ENCODE results near the gene FKBP2. TPM values are rescaled to one million over a fixed set of nuclear protein-coding genes. Genes with fewer than 3 reads are reported as not detected.

FKBP2 gene
- total RNA-seq, 1 experiment from 2014 or later = 57.2 TPM

DNA sequence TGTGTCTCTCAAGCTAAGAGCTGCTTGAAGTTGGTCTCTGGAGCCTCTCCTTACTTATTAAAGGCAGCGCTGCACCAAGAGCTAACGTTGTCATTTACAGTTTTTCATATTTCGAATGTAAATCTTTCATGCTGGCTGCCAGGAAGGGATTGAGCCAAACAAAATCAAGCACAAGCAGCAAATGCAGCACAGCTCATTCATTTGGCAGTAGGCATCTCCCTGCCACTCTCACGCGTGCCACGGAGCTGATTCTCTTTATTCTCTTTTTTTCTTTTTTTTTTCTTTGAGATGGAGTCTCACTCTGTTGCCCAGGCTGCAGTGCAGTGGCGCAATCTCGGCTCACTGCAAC lies 8.0 kb upstream of the FKBP2 start:
- CTCF ChIA-PET = interaction anchor here (0.7 to 5.4 kb wide), 3 partner anchors 18 to 38 kb away, joined by 3 to 35 read pairs (median 12); partner anchors contain the start of gene PLCB3

More for the DNA sequence above, 8.0 kb upstream of the FKBP2 start:
- DNase-seq (ENCODE audit: low spot score) = no peak
- peak overlapping the region; percentile 70; the same call in 1 of the 2 replicates for H3K4me3 Mint-ChIP-seq
- no peak for ATAC-seq
- H3K27ac Mint-ChIP-seq = no peak overlapping the region
- H3K27me3 Mint-ChIP-seq (ENCODE audit: low read depth) = peaks cover 16% of the 10 kb centered on the region
- H3K36me3 Mint-ChIP-seq = peaks cover 3% of the 10 kb centered on the region; the same call in 1 of the 2 replicates
- H3K4me1 Mint-ChIP-seq = peaks cover 30% of the 10 kb centered on the region
- POLR2A ChIA-PET = interaction anchor here (1.5 kb wide), 1 partner anchor 71 kb away, joined by 3 read pairs; no protein-coding TSS in a partner anchor
- H3K9me3 Mint-ChIP-seq = no peaks in the 10 kb centered on the region
- no peak for TF ChIP-seq ZNF423 (CRISPR knock-in tag; IDR thresholded peaks at IDR 0.05)
- no peak for TF ChIP-seq NR2C2 (CRISPR knock-in tag; IDR thresholded peaks at IDR 0.05)
- TF ChIP-seq EMX1 (CRISPR knock-in tag; IDR thresholded peaks at IDR 0.05) = no peak
- TF ChIP-seq, protein P1, sequence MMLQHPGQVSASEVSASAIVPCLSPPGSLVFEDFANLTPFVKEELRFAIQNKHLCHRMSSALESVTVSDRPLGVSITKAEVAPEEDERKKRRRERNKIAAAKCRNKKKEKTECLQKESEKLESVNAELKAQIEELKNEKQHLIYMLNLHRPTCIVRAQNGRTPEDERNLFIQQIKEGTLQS (CRISPR knock-in tag; conservative IDR thresholded peaks at IDR 0.05) = no peak
- TF ChIP-seq, protein P2, sequence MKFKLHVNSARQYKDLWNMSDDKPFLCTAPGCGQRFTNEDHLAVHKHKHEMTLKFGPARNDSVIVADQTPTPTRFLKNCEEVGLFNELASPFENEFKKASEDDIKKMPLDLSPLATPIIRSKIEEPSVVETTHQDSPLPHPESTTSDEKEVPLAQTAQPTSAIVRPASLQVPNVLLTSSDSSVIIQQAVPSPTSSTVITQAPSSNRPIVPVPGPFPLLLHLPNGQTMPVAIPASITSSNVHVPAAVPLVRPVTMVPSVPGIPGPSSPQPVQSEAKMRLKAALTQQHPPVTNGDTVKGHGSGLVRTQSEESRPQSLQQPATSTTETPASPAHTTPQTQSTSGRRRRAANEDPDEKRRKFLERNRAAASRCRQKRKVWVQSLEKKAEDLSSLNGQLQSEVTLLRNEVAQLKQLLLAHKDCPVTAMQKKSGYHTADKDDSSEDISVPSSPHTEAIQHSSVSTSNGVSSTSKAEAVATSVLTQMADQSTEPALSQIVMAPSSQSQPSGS (CRISPR knock-in tag; IDR thresholded peaks at IDR 0.05; ENCODE audit: borderline replicate concordance, low read depth) = no peak
- no peak for TF ChIP-seq HMGA2 (CRISPR knock-in tag; IDR thresholded peaks at IDR 0.05)
- TF ChIP-seq ZNF219 (CRISPR knock-in tag; IDR thresholded peaks at IDR 0.05; ENCODE audit: borderline replicate concordance) = no peak
- no peak for TF ChIP-seq ZNF232 (CRISPR knock-in tag; IDR thresholded peaks at IDR 0.05)
- TF ChIP-seq ZNF532 (CRISPR knock-in tag; IDR thresholded peaks at IDR 0.05; ENCODE audit: borderline replicate concordance) = no peak
- TF ChIP-seq, protein P3, sequence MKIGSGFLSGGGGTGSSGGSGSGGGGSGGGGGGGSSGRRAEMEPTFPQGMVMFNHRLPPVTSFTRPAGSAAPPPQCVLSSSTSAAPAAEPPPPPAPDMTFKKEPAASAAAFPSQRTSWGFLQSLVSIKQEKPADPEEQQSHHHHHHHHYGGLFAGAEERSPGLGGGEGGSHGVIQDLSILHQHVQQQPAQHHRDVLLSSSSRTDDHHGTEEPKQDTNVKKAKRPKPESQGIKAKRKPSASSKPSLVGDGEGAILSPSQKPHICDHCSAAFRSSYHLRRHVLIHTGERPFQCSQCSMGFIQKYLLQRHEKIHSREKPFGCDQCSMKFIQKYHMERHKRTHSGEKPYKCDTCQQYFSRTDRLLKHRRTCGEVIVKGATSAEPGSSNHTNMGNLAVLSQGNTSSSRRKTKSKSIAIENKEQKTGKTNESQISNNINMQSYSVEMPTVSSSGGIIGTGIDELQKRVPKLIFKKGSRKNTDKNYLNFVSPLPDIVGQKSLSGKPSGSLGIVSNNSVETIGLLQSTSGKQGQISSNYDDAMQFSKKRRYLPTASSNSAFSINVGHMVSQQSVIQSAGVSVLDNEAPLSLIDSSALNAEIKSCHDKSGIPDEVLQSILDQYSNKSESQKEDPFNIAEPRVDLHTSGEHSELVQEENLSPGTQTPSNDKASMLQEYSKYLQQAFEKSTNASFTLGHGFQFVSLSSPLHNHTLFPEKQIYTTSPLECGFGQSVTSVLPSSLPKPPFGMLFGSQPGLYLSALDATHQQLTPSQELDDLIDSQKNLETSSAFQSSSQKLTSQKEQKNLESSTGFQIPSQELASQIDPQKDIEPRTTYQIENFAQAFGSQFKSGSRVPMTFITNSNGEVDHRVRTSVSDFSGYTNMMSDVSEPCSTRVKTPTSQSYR (CRISPR knock-in tag; IDR thresholded peaks at IDR 0.05) = no peak
- TF ChIP-seq USF2 (CRISPR knock-in tag; IDR thresholded peaks at IDR 0.05) = no peak
- TF ChIP-seq E2F1 (CRISPR knock-in tag; IDR thresholded peaks at IDR 0.05) = no peak
- TF ChIP-seq, protein P4, sequence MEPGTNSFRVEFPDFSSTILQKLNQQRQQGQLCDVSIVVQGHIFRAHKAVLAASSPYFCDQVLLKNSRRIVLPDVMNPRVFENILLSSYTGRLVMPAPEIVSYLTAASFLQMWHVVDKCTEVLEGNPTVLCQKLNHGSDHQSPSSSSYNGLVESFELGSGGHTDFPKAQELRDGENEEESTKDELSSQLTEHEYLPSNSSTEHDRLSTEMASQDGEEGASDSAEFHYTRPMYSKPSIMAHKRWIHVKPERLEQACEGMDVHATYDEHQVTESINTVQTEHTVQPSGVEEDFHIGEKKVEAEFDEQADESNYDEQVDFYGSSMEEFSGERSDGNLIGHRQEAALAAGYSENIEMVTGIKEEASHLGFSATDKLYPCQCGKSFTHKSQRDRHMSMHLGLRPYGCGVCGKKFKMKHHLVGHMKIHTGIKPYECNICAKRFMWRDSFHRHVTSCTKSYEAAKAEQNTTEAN (CRISPR knock-in tag; IDR thresholded peaks at IDR 0.05) = no peak
- TF ChIP-seq GTF2I (CRISPR knock-in tag; conservative IDR thresholded peaks at IDR 0.05) = no peak
- no peak for TF ChIP-seq CDX4 (CRISPR knock-in tag; IDR thresholded peaks at IDR 0.05; ENCODE audit: borderline replicate concordance)
- no peak for TF ChIP-seq MXD4 (CRISPR knock-in tag; IDR thresholded peaks at IDR 0.05; ENCODE audit: borderline replicate concordance)
- TF ChIP-seq FOXJ3 (CRISPR knock-in tag; IDR thresholded peaks at IDR 0.05; ENCODE audit: borderline replicate concordance) = no peak

Measured in WTC11 (cell line).